Measurements from ENCODE around the gene EPHB3.

- no peak for TF ChIP-seq CTCF (IDR thresholded peaks at IDR 0.05)
- TF ChIP-seq POLR2A (IDR thresholded peaks at IDR 0.05), result no peak
These were observed 46.6 kb downstream of the EPHB3 start for GRCh38 chr3:184608209-184608608.
